Fibroblast of lung (primary cell): ENCODE results near the gene COL25A1. TPM values are rescaled to one million over a fixed set of nuclear protein-coding genes. Genes with fewer than 3 reads are reported as not detected.

Source experiments
- DNase-seq, 2 donors: peaks; one replicate each; pipeline versions ENCODE4 v3.0.0 to v3.0.0-alpha.2; 2010; ENCODE audit warnings: low read depth in 2 of 2
- H2AFZ ChIP-seq: 2 replicates; pipeline ENCODE4 v1.5.1; 2012; ENCODE audit warnings: low read length, control low read depth, inconsistent platforms
- H3K27ac ChIP-seq: 2 replicates; pipeline ENCODE4 v1.5.1; 2011; ENCODE audit warnings: low read length, control low read depth; ENCODE audit not compliant: insufficient read depth
- H3K27me3 ChIP-seq: 2 replicates; pipeline ENCODE4 v1.5.1; 2011; ENCODE audit warnings: mild to moderate bottlenecking, low read length; ENCODE audit not compliant: control insufficient read depth, insufficient read depth
- H3K36me3 ChIP-seq: 2 replicates; pipeline ENCODE4 v1.5.1; 2011; ENCODE audit warnings: low read length; ENCODE audit not compliant: control insufficient read depth, insufficient read depth
- H3K4me1 ChIP-seq: 2 replicates; pipeline ENCODE4 v1.5.1; 2011; ENCODE audit warnings: low read length; ENCODE audit not compliant: control insufficient read depth, insufficient read depth; ENCODE audit errors: extremely low read depth
- H3K4me2 ChIP-seq: 2 replicates; pipeline ENCODE4 v1.5.1; 2011; ENCODE audit warnings: low read length, control low read depth; ENCODE audit not compliant: insufficient read depth; ENCODE audit errors: extremely low read depth
- H3K4me3 ChIP-seq, 4 experiments: fragments of 200-600 bp in 1 of 4; sonication (generic) in 1 of 4; replicated peaks in 1 of 4; 2 replicates each; pipeline ENCODE4 v1.5.1; 2011 to 2016; ENCODE audit warnings: low read length in 4 of 4, low read depth in 3 of 4, mild to moderate bottlenecking in 3 of 4, control low read depth in 2 of 4, inconsistent platforms in 1 of 4, mixed read lengths in 1 of 4; ENCODE audit not compliant: insufficient read depth in 1 of 4; ENCODE audit errors: control extremely low read depth in 1 of 4
- H3K79me2 ChIP-seq: 2 replicates; pipeline ENCODE4 v1.5.1; 2012; ENCODE audit warnings: mild to moderate bottlenecking, low read length, inconsistent platforms; ENCODE audit not compliant: control insufficient read depth, insufficient read depth
- H3K9ac ChIP-seq: 2 replicates; pipeline ENCODE4 v1.5.1; 2011; ENCODE audit warnings: mild to moderate bottlenecking, low read length, control low read depth; ENCODE audit not compliant: insufficient read depth
- H3K9me3 ChIP-seq: 2 replicates; pipeline ENCODE4 v1.5.1; 2012; ENCODE audit warnings: low read depth, low read length; ENCODE audit not compliant: control insufficient read depth, insufficient read depth
- H4K20me1 ChIP-seq: 2 replicates; pipeline ENCODE4 v1.5.1; 2011; ENCODE audit warnings: low read length; ENCODE audit not compliant: control insufficient read depth, insufficient read depth; ENCODE audit errors: extremely low read depth
- EZH2 ChIP-seq: IDR thresholded peaks from 2 replicates; pipeline ENCODE4 v1.5.1; 2012; ENCODE audit warnings: low read length, control low read depth, mild to moderate bottlenecking; ENCODE audit errors: missing control alignments
- polyA plus RNA-seq, 2 donors: library from polyadenylated mRNA; depleted of rRNA in 1 of 2; stranded (reverse) in 1 of 2; unstranded in 1 of 2; fragments of >200 nt; gene quantifications; 2 replicates each; pipeline ENCODE4 v1.2.1, GENCODE V29; 2011 to 2012; ENCODE audit warnings: missing spikeins in 1 of 2
- total RNA-seq: library from RNA; depleted of rRNA; stranded (reverse); fragments of >200 nt; gene quantifications from 2 replicates; pipeline ENCODE4 v1.2.1, GENCODE V29; 2014
- TF ChIP-seq, protein P1 (sequence below), 2 donors: IDR thresholded peaks in 1 of 2; conservative IDR thresholded peaks in 1 of 2; 1 replicate in 1 of 2; 2 replicates in 1 of 2; pipeline ENCODE4 v1.5.1; 2011 to 2012; ENCODE audit warnings: low read length in 2 of 2, control low read depth in 1 of 2, inconsistent platforms in 1 of 2, low read depth in 1 of 2, mild to moderate bottlenecking in 1 of 2

Gene COL25A1
- total and polyA plus RNA-seq, 2 donors (not counting 1 experiment from before 2014, with no cell fraction given) = under 0.01 to 0.01 TPM

DNA sequence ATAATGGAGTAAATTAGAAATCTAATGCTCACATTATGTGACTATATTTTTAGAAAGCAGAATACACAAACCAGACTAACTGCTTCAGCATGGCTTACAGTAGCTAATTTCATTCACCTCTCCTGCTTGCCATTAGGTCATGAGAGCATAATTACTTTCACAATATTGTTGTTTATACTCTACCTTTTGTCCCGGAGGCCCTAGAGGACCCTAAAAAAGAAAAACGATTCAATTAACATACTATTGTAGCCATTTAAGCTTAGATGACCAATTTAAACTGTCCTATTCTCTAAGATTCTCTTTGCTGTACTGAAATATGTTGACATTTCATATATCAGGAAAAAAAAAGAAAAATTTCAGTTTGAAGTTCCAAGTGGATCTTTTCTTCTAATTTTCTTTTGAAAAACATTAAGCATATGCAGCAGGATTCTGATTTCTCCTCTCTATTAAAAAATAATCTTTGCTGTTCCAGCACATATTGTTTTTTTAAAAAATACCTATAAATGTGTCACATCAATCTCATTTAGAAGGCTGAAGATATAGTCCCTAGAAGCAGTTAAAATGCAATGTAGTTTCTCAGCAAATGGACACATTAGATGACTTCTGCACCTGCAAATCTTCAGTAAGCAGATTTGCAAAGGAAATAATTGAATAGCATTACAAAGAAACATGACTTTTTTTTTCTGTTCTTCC lies 381.9 kb downstream of the COL25A1 start:
- H3K9ac ChIP-seq = no peak overlapping the region
- H3K4me3 ChIP-seq = no peak overlapping the region
- no peaks in the 10 kb centered on the region for H3K27me3 ChIP-seq
- H3K36me3 ChIP-seq = no peaks in the 10 kb centered on the region
- TF ChIP-seq, protein P1, sequence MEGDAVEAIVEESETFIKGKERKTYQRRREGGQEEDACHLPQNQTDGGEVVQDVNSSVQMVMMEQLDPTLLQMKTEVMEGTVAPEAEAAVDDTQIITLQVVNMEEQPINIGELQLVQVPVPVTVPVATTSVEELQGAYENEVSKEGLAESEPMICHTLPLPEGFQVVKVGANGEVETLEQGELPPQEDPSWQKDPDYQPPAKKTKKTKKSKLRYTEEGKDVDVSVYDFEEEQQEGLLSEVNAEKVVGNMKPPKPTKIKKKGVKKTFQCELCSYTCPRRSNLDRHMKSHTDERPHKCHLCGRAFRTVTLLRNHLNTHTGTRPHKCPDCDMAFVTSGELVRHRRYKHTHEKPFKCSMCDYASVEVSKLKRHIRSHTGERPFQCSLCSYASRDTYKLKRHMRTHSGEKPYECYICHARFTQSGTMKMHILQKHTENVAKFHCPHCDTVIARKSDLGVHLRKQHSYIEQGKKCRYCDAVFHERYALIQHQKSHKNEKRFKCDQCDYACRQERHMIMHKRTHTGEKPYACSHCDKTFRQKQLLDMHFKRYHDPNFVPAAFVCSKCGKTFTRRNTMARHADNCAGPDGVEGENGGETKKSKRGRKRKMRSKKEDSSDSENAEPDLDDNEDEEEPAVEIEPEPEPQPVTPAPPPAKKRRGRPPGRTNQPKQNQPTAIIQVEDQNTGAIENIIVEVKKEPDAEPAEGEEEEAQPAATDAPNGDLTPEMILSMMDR (conservative IDR thresholded peaks at IDR 0.05 in 1 of 2, IDR thresholded peaks at IDR 0.05 in 1 of 2; ENCODE audit: low read depth in 1 of 2, low read length in 2 of 2) = no peak
- no peak for TF ChIP-seq EZH2
- H3K9me3 ChIP-seq = no peaks in the 10 kb centered on the region
- no peak overlapping the region for H3K4me2 ChIP-seq
- H3K79me2 ChIP-seq = no peaks in the 10 kb centered on the region
- no peaks in the 10 kb centered on the region for H3K4me1 ChIP-seq
- no peak overlapping the region for H2AFZ ChIP-seq
- no peaks in the 10 kb centered on the region for H4K20me1 ChIP-seq
- H3K27ac ChIP-seq = no peak overlapping the region
- DNase-seq = no peak

DNA sequence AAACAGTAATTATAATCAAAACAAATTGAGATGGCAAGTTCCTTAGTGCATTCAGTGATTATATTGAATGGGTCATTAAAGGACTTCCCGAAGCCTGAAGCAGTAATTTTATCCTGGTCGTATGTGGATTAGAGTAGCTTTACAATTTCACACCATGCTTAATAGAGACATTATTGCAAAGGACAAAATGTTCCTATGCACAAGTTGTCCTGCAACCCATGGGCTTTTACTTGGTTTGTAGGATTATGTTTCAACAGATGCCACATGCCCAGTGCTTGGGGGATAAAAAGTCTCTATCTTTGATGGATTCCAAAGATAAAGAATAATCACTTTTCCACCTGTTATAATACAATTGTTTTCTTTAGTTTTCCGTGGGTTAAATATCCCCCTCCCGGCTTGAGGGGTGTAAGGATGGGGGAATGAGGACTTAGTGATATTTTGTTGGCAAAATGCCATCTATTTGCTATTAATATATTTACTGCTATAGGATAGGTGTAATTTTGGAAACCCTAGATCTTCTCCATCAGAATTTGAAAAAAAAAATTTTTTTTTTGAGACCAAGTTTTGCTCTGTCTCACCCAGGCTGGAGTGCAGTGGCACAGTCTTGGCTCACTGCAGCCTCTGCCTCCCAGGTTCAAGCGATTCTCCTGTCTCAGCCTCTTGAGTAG lies 383.1 kb downstream of the COL25A1 start:
- Histone ChIP-seq H3K9me3 (no peaks in the 10 kb centered on the region), H3K27ac (no peak overlapping the region), H3K36me3 (no peaks in the 10 kb centered on the region), H3K79me2 (no peaks in the 10 kb centered on the region), H3K4me2 (no peak overlapping the region), H3K9ac (no peak overlapping the region), H4K20me1 (no peaks in the 10 kb centered on the region), H2AFZ (no peak overlapping the region), H3K4me3 (no peak overlapping the region), H3K4me1 (no peaks in the 10 kb centered on the region), H3K27me3 (no peaks in the 10 kb centered on the region)
- TF ChIP-seq, protein P1 (conservative IDR thresholded peaks at IDR 0.05 in 1 of 2, IDR thresholded peaks at IDR 0.05 in 1 of 2; ENCODE audit: low read depth in 1 of 2, low read length in 2 of 2) = no peak
- TF ChIP-seq EZH2 = no peak
- DNase-seq = no peak

DNA sequence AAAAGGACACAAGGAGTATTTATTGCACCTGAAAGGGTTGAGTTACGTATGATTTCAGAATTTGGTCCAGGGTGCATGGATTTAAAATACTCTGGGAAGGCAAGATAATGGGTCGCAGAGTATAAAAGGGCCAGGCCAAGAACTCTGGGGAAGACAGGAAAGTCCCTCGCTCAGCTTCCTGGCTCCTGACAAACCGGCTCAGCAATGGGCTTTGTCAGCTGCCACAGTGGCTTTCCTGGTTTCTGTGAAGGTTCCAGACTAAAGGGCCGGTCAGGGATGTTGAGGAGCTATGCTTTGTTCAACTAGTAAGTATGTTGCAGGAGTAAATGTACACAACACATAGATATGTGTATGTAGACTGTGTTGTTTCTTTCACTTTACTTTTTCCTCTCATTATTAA lies 385.2 kb downstream of the COL25A1 start:
- DNase-seq = no peak
- Histone ChIP-seq H3K36me3 (no peaks in the 10 kb centered on the region), H3K27ac (no peak overlapping the region), H4K20me1 (no peaks in the 10 kb centered on the region), H3K4me1 (no peaks in the 10 kb centered on the region), H3K4me2 (no peak overlapping the region), H3K9ac (no peak overlapping the region), H3K9me3 (no peaks in the 10 kb centered on the region), H3K4me3 (no peak overlapping the region), H3K27me3 (no peaks in the 10 kb centered on the region), H2AFZ (no peak overlapping the region), H3K79me2 (no peaks in the 10 kb centered on the region)
- TF ChIP-seq, protein P1 (conservative IDR thresholded peaks at IDR 0.05 in 1 of 2, IDR thresholded peaks at IDR 0.05 in 1 of 2; ENCODE audit: low read depth in 1 of 2, low read length in 2 of 2) = no peak
- TF ChIP-seq EZH2 = no peak
